SK-N-SH treated with all-trans-retinoic acid at 6 μM for 48 hours (cell line): ENCODE data around the gene NUP54.

Experiments
- ATAC-seq: fragments of 200-7000 bp; cut with Tn5 transposase; 3 replicates; pipeline ENCODE4 v1.9.1; 2020; ENCODE audit warnings: mild to moderate bottlenecking, moderate library complexity
- ARNTL ChIP-seq: fragments of 450-650 bp; formaldehyde crosslinking; IDR thresholded peaks from 2 replicates; pipeline ENCODE4 v1.5.0; 2020; ENCODE audit warnings: low read depth, mild to moderate bottlenecking, moderate library complexity, borderline replicate concordance
- BACH2 ChIP-seq: fragments of 250-450 bp; sonication (Bioruptor Pico); IDR thresholded peaks from 2 replicates; pipeline ENCODE4 v1.9.0; 2021; ENCODE audit warnings: mild to moderate bottlenecking, borderline replicate concordance
- CREB5 ChIP-seq: fragments of 250-450 bp; sonication (Bioruptor Pico); IDR thresholded peaks from 2 replicates; pipeline ENCODE4 v1.5.1; 2020; ENCODE audit warnings: low read depth, mild to moderate bottlenecking, moderate library complexity
- CSDC2 ChIP-seq: fragments of 250-450 bp; sonication (Bioruptor Pico); IDR thresholded peaks from 2 replicates; pipeline ENCODE4 v1.5.0; 2020; ENCODE audit warnings: mild to moderate bottlenecking, moderate library complexity
- CSRNP3 ChIP-seq: fragments of 250-450 bp; sonication (Bioruptor Pico); IDR thresholded peaks from 2 replicates; pipeline ENCODE4 v1.5.1; 2021; ENCODE audit warnings: mild to moderate bottlenecking, moderate library complexity
- ESRRG ChIP-seq: fragments of 250-450 bp; sonication (Bioruptor Pico); IDR thresholded peaks from 2 replicates; pipeline ENCODE4 v1.6.1; 2021; ENCODE audit warnings: mild to moderate bottlenecking
- GLIS3 ChIP-seq: fragments of 250-450 bp; sonication (Bioruptor Pico); IDR thresholded peaks from 2 replicates; pipeline ENCODE4 v1.5.0; 2020; ENCODE audit warnings: mild to moderate bottlenecking, moderate library complexity
- ISL1 ChIP-seq: fragments of 250-450 bp; sonication (Bioruptor Pico); IDR thresholded peaks from 2 replicates; pipeline ENCODE4 v2.1.2; 2022; ENCODE audit warnings: mild to moderate bottlenecking, moderate library complexity
- OSR1 ChIP-seq: fragments of 250-450 bp; sonication (Bioruptor Pico); IDR thresholded peaks from 2 replicates; pipeline ENCODE4 v1.8.0; 2022; ENCODE audit warnings: moderate library complexity, mild to moderate bottlenecking, inconsistent platforms
- POU6F1 ChIP-seq: fragments of 250-450 bp; sonication (Bioruptor Pico); IDR thresholded peaks from 2 replicates; pipeline ENCODE4 v1.8.0; 2021; ENCODE audit warnings: low read depth, mild to moderate bottlenecking, moderate library complexity, borderline replicate concordance
- PPARA ChIP-seq: fragments of 250-450 bp; sonication (Bioruptor Pico); IDR thresholded peaks from 2 replicates; pipeline ENCODE4 v1.5.0; 2020; ENCODE audit warnings: mild to moderate bottlenecking, borderline replicate concordance
- RARB ChIP-seq: fragments of 250-450 bp; sonication (Bioruptor Pico); IDR thresholded peaks from 2 replicates; pipeline ENCODE4 v1.8.0; 2021; ENCODE audit warnings: mild to moderate bottlenecking, moderate library complexity
- TCF4 ChIP-seq: fragments of 250-450 bp; sonication (Bioruptor Pico); IDR thresholded peaks from 2 replicates; pipeline ENCODE4 v1.8.0; 2021; ENCODE audit warnings: mild to moderate bottlenecking, moderate library complexity, borderline replicate concordance
- TOX ChIP-seq: fragments of 250-450 bp; sonication (Bioruptor Pico); IDR thresholded peaks from 2 replicates; pipeline ENCODE4 v1.8.0; 2021; ENCODE audit warnings: mild to moderate bottlenecking, moderate library complexity, borderline replicate concordance
- TSHZ2 ChIP-seq: fragments of 250-450 bp; sonication (Bioruptor Pico); IDR thresholded peaks from 2 replicates; pipeline ENCODE4 v1.5.0; 2020; ENCODE audit warnings: mild to moderate bottlenecking, moderate library complexity
- ZC3H10 ChIP-seq: fragments of 250-450 bp; sonication (Bioruptor Pico); IDR thresholded peaks from 2 replicates; pipeline ENCODE4 v1.5.1; 2021; ENCODE audit warnings: mild to moderate bottlenecking, moderate library complexity
- ZFP3 ChIP-seq: fragments of 250-450 bp; sonication (Bioruptor Pico); IDR thresholded peaks from 2 replicates; pipeline ENCODE4 v1.5.0; 2020; ENCODE audit warnings: mild to moderate bottlenecking, moderate library complexity
- ZFP30 ChIP-seq: fragments of 450-650 bp; formaldehyde crosslinking; IDR thresholded peaks from 2 replicates; pipeline ENCODE4 v1.5.0; 2022; ENCODE audit warnings: mild to moderate bottlenecking, moderate library complexity
- ZNF565 ChIP-seq: fragments of 450-650 bp; formaldehyde crosslinking; conservative IDR thresholded peaks from 2 replicates; pipeline ENCODE4 v1.5.0; 2020; ENCODE audit warnings: low read depth, mild to moderate bottlenecking, moderate library complexity
- TF ChIP-seq, protein P1 (sequence below): fragments of 250-450 bp; sonication (Bioruptor Pico); IDR thresholded peaks from 2 replicates; pipeline ENCODE4 v1.8.0; 2020; ENCODE audit warnings: mild to moderate bottlenecking, moderate library complexity, borderline replicate concordance

Gene NUP54

DNA sequence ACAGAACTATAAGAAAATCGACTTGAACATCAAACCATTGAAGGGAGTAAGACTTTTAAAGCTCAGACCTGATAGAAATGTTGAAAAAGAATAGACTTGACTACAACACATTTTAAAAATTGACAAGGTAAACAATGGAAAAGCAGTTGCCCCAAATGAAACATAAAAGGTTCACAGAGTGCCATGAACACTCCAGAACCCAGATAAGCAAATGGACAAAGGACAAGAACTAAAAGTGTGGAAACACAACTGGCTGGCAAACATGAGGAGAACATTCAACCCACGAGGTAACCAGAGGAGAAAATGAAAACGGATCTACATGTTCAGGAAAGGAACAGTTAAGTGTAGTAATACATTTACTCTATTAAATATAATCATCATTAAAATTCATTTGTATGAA is 39.0 kb upstream of the NUP54 start:
- no peak for TF ChIP-seq TSHZ2 (CRISPR knock-in tag)
- TF ChIP-seq ZC3H10 (CRISPR knock-in tag): no peak
- no peak for TF ChIP-seq RARB (CRISPR knock-in tag)
- no peak for TF ChIP-seq ZFP30 (CRISPR knock-in tag)
- no peak for TF ChIP-seq POU6F1 (CRISPR knock-in tag)
- TF ChIP-seq OSR1: no peak
- no peak for TF ChIP-seq PPARA (CRISPR knock-in tag)
- no peak for TF ChIP-seq BACH2 (CRISPR knock-in tag)
- TF ChIP-seq TOX (CRISPR knock-in tag): no peak
- no peak for TF ChIP-seq ISL1 (CRISPR knock-in tag)
- no peak for TF ChIP-seq CSDC2 (CRISPR knock-in tag)
- TF ChIP-seq ZNF565 (CRISPR knock-in tag): no peak
- TF ChIP-seq ESRRG (CRISPR knock-in tag): no peak
- no peak for TF ChIP-seq TCF4 (CRISPR knock-in tag)
- no peak for TF ChIP-seq ZFP3
- TF ChIP-seq CREB5: no peak
- TF ChIP-seq, all 23 proteins: peak for 0
- no peak for ATAC-seq

GRCh38 chr4:76182463-76182862 is 34.3 kb upstream of the NUP54 start:
- ATAC-seq: no peak
- TF ChIP-seq GLIS3 (CRISPR knock-in tag) (no peak), TOX (CRISPR knock-in tag) (no peak), ZFP3 (no peak), TSHZ2 (CRISPR knock-in tag) (no peak), CSDC2 (CRISPR knock-in tag) (no peak), ZNF565 (CRISPR knock-in tag) (no peak), OSR1 (no peak), ZFP30 (CRISPR knock-in tag) (no peak), ESRRG (CRISPR knock-in tag) (no peak), ARNTL (CRISPR knock-in tag) (no peak), CSRNP3 (CRISPR knock-in tag) (no peak), TCF4 (CRISPR knock-in tag) (no peak), BACH2 (CRISPR knock-in tag) (no peak), ZC3H10 (CRISPR knock-in tag) (no peak), ISL1 (CRISPR knock-in tag) (no peak)
- TF ChIP-seq, protein P1, sequence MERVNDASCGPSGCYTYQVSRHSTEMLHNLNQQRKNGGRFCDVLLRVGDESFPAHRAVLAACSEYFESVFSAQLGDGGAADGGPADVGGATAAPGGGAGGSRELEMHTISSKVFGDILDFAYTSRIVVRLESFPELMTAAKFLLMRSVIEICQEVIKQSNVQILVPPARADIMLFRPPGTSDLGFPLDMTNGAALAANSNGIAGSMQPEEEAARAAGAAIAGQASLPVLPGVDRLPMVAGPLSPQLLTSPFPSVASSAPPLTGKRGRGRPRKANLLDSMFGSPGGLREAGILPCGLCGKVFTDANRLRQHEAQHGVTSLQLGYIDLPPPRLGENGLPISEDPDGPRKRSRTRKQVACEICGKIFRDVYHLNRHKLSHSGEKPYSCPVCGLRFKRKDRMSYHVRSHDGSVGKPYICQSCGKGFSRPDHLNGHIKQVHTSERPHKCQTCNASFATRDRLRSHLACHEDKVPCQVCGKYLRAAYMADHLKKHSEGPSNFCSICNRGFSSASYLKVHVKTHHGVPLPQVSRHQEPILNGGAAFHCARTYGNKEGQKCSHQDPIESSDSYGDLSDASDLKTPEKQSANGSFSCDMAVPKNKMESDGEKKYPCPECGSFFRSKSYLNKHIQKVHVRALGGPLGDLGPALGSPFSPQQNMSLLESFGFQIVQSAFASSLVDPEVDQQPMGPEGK (CRISPR knock-in tag): no peak
